Common myeloid progenitor, CD34-positive (primary cell): ENCODE data around the gene MECP2.

Experiments
- CTCF ChIA-PET: fragments of 350-600 bp; sonication (Branson Sonifier 250); formaldehyde crosslinking; loops from one replicate; lab custom pipeline; 2021; ENCODE audit warnings: antibody characterized with exemption; lab: Charles Lee
- POLR2A ChIA-PET: fragments of 350-600 bp; sonication (Branson Sonifier 250); formaldehyde crosslinking; loops from one replicate; lab custom pipeline; 2021; ENCODE audit warnings: antibody characterized with exemption; lab: Charles Lee
- DNase-seq, 3 donors: peaks; one replicate each; pipeline versions ENCODE4 v3.0.0 to v3.0.0-alpha.2; 2013
- H3K27ac ChIP-seq, 2 experiments: 1 replicate in 1 of 2; 2 replicates in 1 of 2; pipeline ENCODE4 v1.7.0; 2013; ENCODE audit warnings: inconsistent platforms in 2 of 2, low read length in 2 of 2, mild to moderate bottlenecking in 2 of 2, low read depth in 1 of 2, moderate library complexity in 1 of 2; ENCODE audit not compliant: severe bottlenecking in 2 of 2, insufficient read depth in 1 of 2, poor library complexity in 1 of 2
- H3K27me3 ChIP-seq, 5 experiments: replicated peaks in 2 of 5; 1 replicate in 3 of 5; 2 replicates in 2 of 5; pipeline versions ENCODE4 v1.6.1 to v1.7.0; 2013; ENCODE audit warnings: low read length in 4 of 5, mild to moderate bottlenecking in 2 of 5, moderate library complexity in 2 of 5, inconsistent platforms in 1 of 5; ENCODE audit not compliant: insufficient read depth in 5 of 5, control insufficient read depth in 4 of 5
- H3K36me3 ChIP-seq, 4 experiments: 1 replicate in 2 of 4; 2 replicates in 2 of 4; pipeline versions ENCODE4 v1.6.1 to v1.7.0; 2013; ENCODE audit warnings: low read length in 3 of 4, control low read depth in 1 of 4, mild to moderate bottlenecking in 1 of 4; ENCODE audit not compliant: control insufficient read depth in 4 of 4, insufficient read depth in 4 of 4
- H3K4me1 ChIP-seq, 4 experiments: 1 replicate in 3 of 4; 2 replicates in 1 of 4; pipeline versions ENCODE4 v1.6.1 to v1.7.1; 2013; ENCODE audit warnings: low read length in 3 of 4, mild to moderate bottlenecking in 3 of 4, control low read depth in 1 of 4, inconsistent platforms in 1 of 4, moderate library complexity in 1 of 4; ENCODE audit not compliant: control insufficient read depth in 4 of 4, insufficient read depth in 4 of 4; ENCODE audit errors: control extremely low read depth in 1 of 4
- H3K4me3 ChIP-seq, 7 experiments: 1 replicate in 4 of 7; 2 replicates in 3 of 7; pipeline versions ENCODE4 v1.5.1 to v1.7.0; 2013; ENCODE audit warnings: mild to moderate bottlenecking in 7 of 7, low read length in 6 of 7, moderate library complexity in 6 of 7, inconsistent platforms in 2 of 7, low read depth in 2 of 7, control low read depth in 1 of 7; ENCODE audit not compliant: insufficient read depth in 4 of 7, control insufficient read depth in 1 of 7; ENCODE audit errors: extremely low read depth in 1 of 7
- H3K9me3 ChIP-seq, 5 experiments: 1 replicate in 4 of 5; 2 replicates in 1 of 5; pipeline versions ENCODE4 v1.6.1 to v1.7.1; 2013; ENCODE audit warnings: low read length in 4 of 5, mild to moderate bottlenecking in 2 of 5, inconsistent platforms in 1 of 5, low read depth in 1 of 5, moderate library complexity in 1 of 5; ENCODE audit not compliant: control insufficient read depth in 4 of 5, insufficient read depth in 2 of 5; ENCODE audit errors: control extremely low read depth in 1 of 5
- WGBS: methylation state at CpG from one replicate; pipeline ENCODE4 v1.1.5; 2013; ENCODE audit not compliant: insufficient coverage; 5-methylcytosine and 5-hydroxymethylcytosine counted together

The MECP2 gene

DNA sequence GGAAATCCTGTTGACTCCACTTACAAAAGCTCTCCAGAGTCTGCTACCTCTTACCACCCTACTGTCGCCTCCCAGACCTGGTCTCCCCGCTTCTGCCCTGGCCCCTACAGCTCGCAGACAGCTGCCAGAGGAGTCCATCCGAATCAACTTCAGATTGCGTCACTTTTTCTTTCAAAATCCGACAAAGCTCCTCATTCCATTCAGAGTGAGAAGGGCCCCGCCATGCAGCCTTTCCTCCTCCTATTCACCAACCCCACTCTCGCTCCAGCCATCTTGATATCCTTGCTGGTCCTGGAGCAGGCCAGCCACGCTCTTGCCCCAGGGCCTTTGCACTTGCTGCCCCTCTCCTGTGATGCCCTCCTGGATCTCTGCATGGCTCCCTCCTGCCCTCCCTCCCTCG lies 41.3 kb upstream of the MECP2 start:
- peaks cover 0 to 11% (median 0%) of the 10 kb centered on the region in 5 experiments for H3K27me3 ChIP-seq

GRCh38 chrX:154136627-154137161 lies 39.2 kb upstream of the MECP2 start:
- H3K27ac ChIP-seq, result no peak overlapping the region
- no peaks in the 10 kb centered on the region for H3K9me3 ChIP-seq
- 21% methylated on average over 44 of the region's 44 CpGs for WGBS
- H3K27me3 ChIP-seq, result peaks cover 0 to 11% (median 0%) of the 10 kb centered on the region in 5 experiments
- CTCF ChIA-PET, result interaction anchor here (0.6 to 2.6 kb wide), 8 partner anchors 13 to 176 kb away, joined by 3 to 12 read pairs (median 4); no protein-coding TSS in a partner anchor
- no peaks in the 10 kb centered on the region for H3K36me3 ChIP-seq
- POLR2A ChIA-PET, result no interaction called here
- DNase-seq, result peak; percentile 75 to 86 (median 85)
- peaks cover 0 to 11% (median 3%) of the 10 kb centered on the region in 4 experiments for H3K4me1 ChIP-seq
- peak overlapping the region in 2 of 7 experiments; percentile 39 to 50 for H3K4me3 ChIP-seq

More for the DNA sequence above, 41.3 kb upstream of the MECP2 start:
- Histone ChIP-seq H3K36me3 (no peaks in the 10 kb centered on the region), H3K4me3 (no peak overlapping the region), H3K4me1 (peaks cover 0 to 11% (median 3%) of the 10 kb centered on the region in 4 experiments), H3K9me3 (no peaks in the 10 kb centered on the region), H3K27ac (no peak overlapping the region)
- WGBS, result 92% methylated on average over 10 of the region's 10 CpGs
- DNase-seq, result no peak
- ChIA-PET CTCF (interaction anchor here (1.1 to 1.2 kb wide), 2 partner anchors 8 to 40 kb away, joined by 3 read pairs; no protein-coding TSS in a partner anchor), POLR2A (no interaction called here)

- peaks cover 0 to 11% (median 0%) of the 10 kb centered on the region in 5 experiments for H3K27me3 ChIP-seq
- no peaks in the 10 kb centered on the region for H3K9me3 ChIP-seq
- CTCF ChIA-PET, result interaction anchor here (0.7 to 2.6 kb wide), 7 partner anchors 9 to 179 kb away, joined by 3 to 12 read pairs (median 3); no protein-coding TSS in a partner anchor
- 86% methylated on average over 3 of the region's 7 CpGs for WGBS
- POLR2A ChIA-PET, result no interaction called here
- DNase-seq, result no peak
- H3K4me3 ChIP-seq, result no peak overlapping the region
- no peak overlapping the region for H3K27ac ChIP-seq
- H3K36me3 ChIP-seq, result no peaks in the 10 kb centered on the region
- H3K4me1 ChIP-seq, result peaks cover 0 to 11% (median 3%) of the 10 kb centered on the region in 4 experiments
These were observed 38.1 kb upstream of the MECP2 start for GRCh38 chrX:154135458-154136229.

DNA sequence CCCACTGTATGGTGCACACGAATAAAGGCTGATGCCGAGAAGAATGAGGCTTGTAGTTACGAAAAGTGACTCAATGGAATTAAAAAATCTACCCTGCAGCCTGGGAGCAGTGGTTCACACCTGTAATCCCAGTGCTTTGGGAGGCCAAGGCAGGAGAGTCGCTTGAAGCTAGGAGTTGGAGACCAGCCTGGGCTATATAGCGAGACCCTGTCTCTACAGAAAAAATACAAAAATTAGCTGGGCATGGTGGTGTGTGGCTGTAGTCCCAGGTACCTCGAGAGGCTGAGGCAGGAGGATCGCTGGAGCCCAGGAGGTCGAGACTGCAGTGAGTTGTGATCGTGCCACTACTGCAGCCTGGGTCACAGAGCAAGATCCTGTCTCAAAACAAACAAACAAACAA lies 34.8 kb upstream of the MECP2 start:
- DNase-seq, result no peak
- CTCF ChIA-PET, result no interaction called here
- H3K36me3 ChIP-seq, result no peaks in the 10 kb centered on the region
- POLR2A ChIA-PET, result no interaction called here
- H3K27me3 ChIP-seq, result peaks cover 0 to 5% (median 0%) of the 10 kb centered on the region in 5 experiments
- no peak overlapping the region for H3K4me3 ChIP-seq
- H3K4me1 ChIP-seq, result peaks cover 0 to 8% (median 3%) of the 10 kb centered on the region in 4 experiments
- no peak overlapping the region for H3K27ac ChIP-seq
- H3K9me3 ChIP-seq, result no peaks in the 10 kb centered on the region
- WGBS, result 98% methylated on average over 5 of the region's 9 CpGs

GRCh38 chrX:154131955-154132354 lies 34.4 kb upstream of the MECP2 start:
- WGBS, result 100% methylated on average over 3 of the region's 4 CpGs
- POLR2A ChIA-PET, result no interaction called here
- CTCF ChIA-PET, result no interaction called here
- no peaks in the 10 kb centered on the region for H3K9me3 ChIP-seq
- peaks cover 0 to 8% (median under 1%) of the 10 kb centered on the region in 4 experiments for H3K4me1 ChIP-seq
- H3K36me3 ChIP-seq, result no peaks in the 10 kb centered on the region
- DNase-seq, result no peak
- no peak overlapping the region for H3K27ac ChIP-seq
- H3K27me3 ChIP-seq, result peaks cover 0 to 4% (median 0%) of the 10 kb centered on the region in 5 experiments
- no peak overlapping the region for H3K4me3 ChIP-seq

GRCh38 chrX:154126101-154126500 lies 28.6 kb upstream of the MECP2 start:
- Histone ChIP-seq H3K27me3 (peaks cover 0 to 4% (median 0%) of the 10 kb centered on the region in 5 experiments), H3K9me3 (no peaks in the 10 kb centered on the region), H3K4me3 (no peak overlapping the region), H3K36me3 (no peaks in the 10 kb centered on the region), H3K27ac (no peak overlapping the region), H3K4me1 (peaks cover 11 to 42% (median 26%) of the 10 kb centered on the region in 4 experiments)
- ChIA-PET POLR2A (no interaction called here), CTCF (interaction anchor here (1.1 to 1.5 kb wide), 2 partner anchors 10 to 26 kb away, joined by 3 read pairs; no protein-coding TSS in a partner anchor)
- no peak for DNase-seq
- 94% methylated on average over 11 of the region's 11 CpGs for WGBS
